Measurements from ENCODE around the gene TCN1.

Gene TCN1

GRCh38 chr11:59810911-59811259, 55.4 kb downstream of the TCN1 start:
- H3K4me3 ChIP-seq (replicated peaks; ENCODE audit: low read depth, low read length): peak overlapping the region; percentile 81
- no peak for DNase-seq (ENCODE audit: extremely low read depth, low read depth)
- TF ChIP-seq CTCF (IDR thresholded peaks at IDR 0.05; ENCODE audit: low read depth, low read length, missing control alignments): no peak

GRCh38 chr11:59810189-59810910, 55.9 kb downstream of the TCN1 start, which contains the start of gene MRPL16:
Gene MRPL16 (minus strand): TSS chr11:59810778. CDS start chr11:59810658, 120 bp downstream.
- TF ChIP-seq CTCF (IDR thresholded peaks at IDR 0.05; ENCODE audit: low read depth, low read length, missing control alignments): no peak
- peak within 1 kb of the TSS; percentile 81 for H3K4me3 ChIP-seq (replicated peaks; ENCODE audit: low read depth, low read length)
- peak; percentile 58 for DNase-seq (ENCODE audit: extremely low read depth, low read depth)

- no peak overlapping the region for H3K4me3 ChIP-seq (replicated peaks; ENCODE audit: low read depth, low read length)
- DNase-seq (ENCODE audit: extremely low read depth, low read depth): no peak
- no peak for TF ChIP-seq CTCF (IDR thresholded peaks at IDR 0.05; ENCODE audit: low read depth, low read length, missing control alignments)
These were observed 59.2 kb downstream of the TCN1 start for GRCh38 chr11:59807047-59807610.

- no peak for DNase-seq (ENCODE audit: extremely low read depth, low read depth)
- no peak for TF ChIP-seq CTCF (IDR thresholded peaks at IDR 0.05; ENCODE audit: low read depth, low read length, missing control alignments)
- no peak overlapping the region for H3K4me3 ChIP-seq (replicated peaks; ENCODE audit: low read depth, low read length)
These were observed 62.2 kb downstream of the TCN1 start for GRCh38 chr11:59804061-59804460.

All from HFF-Myc (cell line).